Measurements from ENCODE around the gene EPS15. TPM values are rescaled to one million over a fixed set of nuclear protein-coding genes. Genes with fewer than 3 reads are reported as not detected.

Gene EPS15
- total and polyA plus RNA-seq, 2 of the 8 experiments (the other 6 are each of a cell fraction or from before 2014, with no cell fraction given) = 15.9 to 57.2 TPM

GRCh38 chr1:51558375-51558924, 39.4 kb upstream of the EPS15 start (continued):
- TF ChIP-seq POU5F1 (IDR thresholded peaks at IDR 0.05; ENCODE audit: low read depth, low read length) = no peak

Measured in H1 (cell line).